ENCODE measurements around the gene QSOX2. TPM values are rescaled to one million over a fixed set of nuclear protein-coding genes. Genes with fewer than 3 reads are reported as not detected.

QSOX2 gene
- total RNA-seq, 1 experiment from 2014 or later = 40.0 TPM

DNA sequence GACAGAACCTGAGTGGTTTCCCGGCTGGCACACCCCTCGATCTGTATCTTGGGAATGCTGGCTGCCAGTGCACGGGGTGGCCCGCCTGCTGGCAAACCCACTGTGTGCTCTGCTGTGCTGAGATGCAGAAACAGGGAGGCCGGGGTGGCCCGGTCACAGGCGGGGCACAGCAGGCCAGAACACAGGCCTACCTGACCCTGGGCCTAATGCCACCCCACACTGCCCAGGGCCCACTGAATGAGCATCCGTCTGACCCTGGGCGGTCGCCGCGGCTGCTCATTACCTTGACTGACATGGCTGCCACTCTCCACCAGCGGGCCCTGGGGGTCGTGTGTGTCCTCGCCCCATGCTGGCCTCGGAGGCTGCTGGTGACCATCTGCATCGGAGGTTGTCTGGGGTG lies 14.2 kb upstream of the QSOX2 start:
- BruUV-seq (replicated peaks) = no TSS peak
- POLR2A ChIA-PET = no interaction called here
- no peak for ATAC-seq
- DNase-seq (ENCODE audit: low read depth, low spot score) = no peak
- in situ Hi-C loops (cut with HindIII; ENCODE audit: low pct_unique_long_range_greater_than_20kb, low sequenced_read_pairs) = no loop called here
- Histone ChIP-seq H3K36me3 (ENCODE audit: control insufficient read depth, insufficient read depth, low read length) (no peaks in the 10 kb centered on the region), H3K27ac (ENCODE audit: low read length) (no peak overlapping the region), H3K9me3 (ENCODE audit: control insufficient read depth, insufficient read depth, low read depth, low read length) (no peaks in the 10 kb centered on the region), H3K4me3 (ENCODE audit: low read depth in 2 of 2, low read length in 2 of 2) (no peak overlapping the region), H3K27me3 (ENCODE audit: control insufficient read depth, insufficient read depth, low read length) (no peaks in the 10 kb centered on the region), H3K4me1 (ENCODE audit: control insufficient read depth, insufficient read depth, low read length) (no peaks in the 10 kb centered on the region)
- CTCF ChIA-PET = no interaction called here
- TF ChIP-seq, protein P1, sequence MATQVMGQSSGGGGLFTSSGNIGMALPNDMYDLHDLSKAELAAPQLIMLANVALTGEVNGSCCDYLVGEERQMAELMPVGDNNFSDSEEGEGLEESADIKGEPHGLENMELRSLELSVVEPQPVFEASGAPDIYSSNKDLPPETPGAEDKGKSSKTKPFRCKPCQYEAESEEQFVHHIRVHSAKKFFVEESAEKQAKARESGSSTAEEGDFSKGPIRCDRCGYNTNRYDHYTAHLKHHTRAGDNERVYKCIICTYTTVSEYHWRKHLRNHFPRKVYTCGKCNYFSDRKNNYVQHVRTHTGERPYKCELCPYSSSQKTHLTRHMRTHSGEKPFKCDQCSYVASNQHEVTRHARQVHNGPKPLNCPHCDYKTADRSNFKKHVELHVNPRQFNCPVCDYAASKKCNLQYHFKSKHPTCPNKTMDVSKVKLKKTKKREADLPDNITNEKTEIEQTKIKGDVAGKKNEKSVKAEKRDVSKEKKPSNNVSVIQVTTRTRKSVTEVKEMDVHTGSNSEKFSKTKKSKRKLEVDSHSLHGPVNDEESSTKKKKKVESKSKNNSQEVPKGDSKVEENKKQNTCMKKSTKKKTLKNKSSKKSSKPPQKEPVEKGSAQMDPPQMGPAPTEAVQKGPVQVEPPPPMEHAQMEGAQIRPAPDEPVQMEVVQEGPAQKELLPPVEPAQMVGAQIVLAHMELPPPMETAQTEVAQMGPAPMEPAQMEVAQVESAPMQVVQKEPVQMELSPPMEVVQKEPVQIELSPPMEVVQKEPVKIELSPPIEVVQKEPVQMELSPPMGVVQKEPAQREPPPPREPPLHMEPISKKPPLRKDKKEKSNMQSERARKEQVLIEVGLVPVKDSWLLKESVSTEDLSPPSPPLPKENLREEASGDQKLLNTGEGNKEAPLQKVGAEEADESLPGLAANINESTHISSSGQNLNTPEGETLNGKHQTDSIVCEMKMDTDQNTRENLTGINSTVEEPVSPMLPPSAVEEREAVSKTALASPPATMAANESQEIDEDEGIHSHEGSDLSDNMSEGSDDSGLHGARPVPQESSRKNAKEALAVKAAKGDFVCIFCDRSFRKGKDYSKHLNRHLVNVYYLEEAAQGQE (IDR thresholded peaks at IDR 0.05; ENCODE audit: insufficient read depth in 1 of 2, low read depth in 2 of 2, low read length in 1 of 2) = no peak
- TF ChIP-seq, protein P2, sequence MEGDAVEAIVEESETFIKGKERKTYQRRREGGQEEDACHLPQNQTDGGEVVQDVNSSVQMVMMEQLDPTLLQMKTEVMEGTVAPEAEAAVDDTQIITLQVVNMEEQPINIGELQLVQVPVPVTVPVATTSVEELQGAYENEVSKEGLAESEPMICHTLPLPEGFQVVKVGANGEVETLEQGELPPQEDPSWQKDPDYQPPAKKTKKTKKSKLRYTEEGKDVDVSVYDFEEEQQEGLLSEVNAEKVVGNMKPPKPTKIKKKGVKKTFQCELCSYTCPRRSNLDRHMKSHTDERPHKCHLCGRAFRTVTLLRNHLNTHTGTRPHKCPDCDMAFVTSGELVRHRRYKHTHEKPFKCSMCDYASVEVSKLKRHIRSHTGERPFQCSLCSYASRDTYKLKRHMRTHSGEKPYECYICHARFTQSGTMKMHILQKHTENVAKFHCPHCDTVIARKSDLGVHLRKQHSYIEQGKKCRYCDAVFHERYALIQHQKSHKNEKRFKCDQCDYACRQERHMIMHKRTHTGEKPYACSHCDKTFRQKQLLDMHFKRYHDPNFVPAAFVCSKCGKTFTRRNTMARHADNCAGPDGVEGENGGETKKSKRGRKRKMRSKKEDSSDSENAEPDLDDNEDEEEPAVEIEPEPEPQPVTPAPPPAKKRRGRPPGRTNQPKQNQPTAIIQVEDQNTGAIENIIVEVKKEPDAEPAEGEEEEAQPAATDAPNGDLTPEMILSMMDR (IDR thresholded peaks at IDR 0.05) = no peak
- TF ChIP-seq TCF7L2 (IDR thresholded peaks at IDR 0.05; ENCODE audit: low read depth, low read length) = no peak
- no peak for TF ChIP-seq POLR2AphosphoS5 (IDR thresholded peaks at IDR 0.05; ENCODE audit: low read depth, low read length)
- TF ChIP-seq SIN3A (IDR thresholded peaks at IDR 0.05; ENCODE audit: borderline replicate concordance, insufficient read depth, low read depth, low read length) = no peak
- intact Hi-C loops (cut with micrococcal nuclease; ENCODE audit: unreplicated experiment) = no loop called here

DNA sequence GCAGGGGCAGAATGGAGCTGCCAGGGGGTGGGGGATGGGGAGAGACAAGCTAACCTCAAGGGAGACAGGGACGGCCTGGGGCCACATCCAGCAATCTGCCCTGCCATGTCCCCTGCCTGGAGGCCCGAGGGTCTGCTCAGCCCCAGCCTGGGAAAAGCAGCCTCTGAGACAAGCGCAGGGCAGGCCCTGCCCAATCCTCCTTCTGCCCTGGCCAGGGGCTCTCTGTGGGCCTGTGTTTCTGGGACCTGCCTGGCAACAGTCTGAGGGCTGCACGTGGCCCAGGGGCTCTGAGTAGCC lies 13.9 kb upstream of the QSOX2 start:
- intact Hi-C loops (cut with micrococcal nuclease; ENCODE audit: unreplicated experiment) = no loop called here
- Histone ChIP-seq H3K27ac (ENCODE audit: low read length) (no peak overlapping the region), H3K27me3 (ENCODE audit: control insufficient read depth, insufficient read depth, low read length) (no peaks in the 10 kb centered on the region), H3K9me3 (ENCODE audit: control insufficient read depth, insufficient read depth, low read depth, low read length) (no peaks in the 10 kb centered on the region), H3K4me1 (ENCODE audit: control insufficient read depth, insufficient read depth, low read length) (no peaks in the 10 kb centered on the region), H3K36me3 (ENCODE audit: control insufficient read depth, insufficient read depth, low read length) (no peaks in the 10 kb centered on the region), H3K4me3 (ENCODE audit: low read depth in 2 of 2, low read length in 2 of 2) (no peak overlapping the region)
- no peak for DNase-seq (ENCODE audit: low read depth, low spot score)
- ChIA-PET POLR2A (no interaction called here), CTCF (no interaction called here)
- TF ChIP-seq, protein P2 (IDR thresholded peaks at IDR 0.05) = no peak
- TF ChIP-seq, protein P1 (IDR thresholded peaks at IDR 0.05; ENCODE audit: insufficient read depth in 1 of 2, low read depth in 2 of 2, low read length in 1 of 2) = no peak
- TF ChIP-seq POLR2AphosphoS5 (IDR thresholded peaks at IDR 0.05; ENCODE audit: low read depth, low read length) (no peak), SIN3A (IDR thresholded peaks at IDR 0.05; ENCODE audit: borderline replicate concordance, insufficient read depth, low read depth, low read length) (no peak), TCF7L2 (IDR thresholded peaks at IDR 0.05; ENCODE audit: low read depth, low read length) (no peak)
- ATAC-seq = no peak
- in situ Hi-C loops (cut with HindIII; ENCODE audit: low pct_unique_long_range_greater_than_20kb, low sequenced_read_pairs) = no loop called here
- BruUV-seq (replicated peaks) = no TSS peak

Measured in Panc1 (cell line).